ENCODE measurements around the gene ZYX.

ZYX gene

GRCh38 chr7:143435266-143435665, 54.1 kb downstream of the ZYX start:
- no peak for TF ChIP-seq CTCF (IDR thresholded peaks at IDR 0.05)
- no peak for DNase-seq
- Mint-ChIP-seq H3K4me1 (no peaks in the 10 kb centered on the region), H3K36me3 (ENCODE audit: low read depth) (no peaks in the 10 kb centered on the region), H3K9me3 (no peaks in the 10 kb centered on the region), H3K4me3 (no peak overlapping the region), H3K27me3 (ENCODE audit: low read depth, poor library complexity) (peaks cover 7% of the 10 kb centered on the region), H3K27ac (no peak overlapping the region)

GRCh38 chr7:143436325-143436946, 55.3 kb downstream of the ZYX start:
- Mint-ChIP-seq H3K27me3 (ENCODE audit: low read depth, poor library complexity) (peaks cover 7% of the 10 kb centered on the region), H3K36me3 (ENCODE audit: low read depth) (no peaks in the 10 kb centered on the region), H3K9me3 (no peaks in the 10 kb centered on the region), H3K4me3 (no peak overlapping the region), H3K27ac (no peak overlapping the region), H3K4me1 (no peaks in the 10 kb centered on the region)
- no peak for DNase-seq
- TF ChIP-seq CTCF (IDR thresholded peaks at IDR 0.05): no peak

- H3K4me1 Mint-ChIP-seq: no peaks in the 10 kb centered on the region
- TF ChIP-seq CTCF (IDR thresholded peaks at IDR 0.05): no peak
- H3K36me3 Mint-ChIP-seq (ENCODE audit: low read depth): no peaks in the 10 kb centered on the region
- H3K4me3 Mint-ChIP-seq: no peak overlapping the region
- DNase-seq: no peak
- H3K27me3 Mint-ChIP-seq (ENCODE audit: low read depth, poor library complexity): peaks cover 7% of the 10 kb centered on the region
- H3K27ac Mint-ChIP-seq: no peak overlapping the region
- no peaks in the 10 kb centered on the region for H3K9me3 Mint-ChIP-seq
These were observed 56.4 kb downstream of the ZYX start for GRCh38 chr7:143437578-143437977.

- no peak for DNase-seq
- H3K27ac Mint-ChIP-seq: no peak overlapping the region
- H3K27me3 Mint-ChIP-seq (ENCODE audit: low read depth, poor library complexity): peaks cover 2% of the 10 kb centered on the region
- no peak for TF ChIP-seq CTCF (IDR thresholded peaks at IDR 0.05)
- no peak overlapping the region for H3K4me3 Mint-ChIP-seq
- no peaks in the 10 kb centered on the region for H3K4me1 Mint-ChIP-seq
- H3K9me3 Mint-ChIP-seq: no peaks in the 10 kb centered on the region
- H3K36me3 Mint-ChIP-seq (ENCODE audit: low read depth): no peaks in the 10 kb centered on the region
These were observed 58.7 kb downstream of the ZYX start for GRCh38 chr7:143439866-143440265.

All from nephron progenitor cell (in vitro differentiated cells).